ENCODE data around the gene MFN2. TPM values are rescaled to one million over a fixed set of nuclear protein-coding genes. Genes with fewer than 3 reads are reported as not detected.

The MFN2 gene
- total and polyA plus RNA-seq, 9 of the 15 experiments (the other 6 are each of a cell fraction or from before 2014, with no cell fraction given), result 10.5 to 158 (median 87.1) TPM

DNA sequence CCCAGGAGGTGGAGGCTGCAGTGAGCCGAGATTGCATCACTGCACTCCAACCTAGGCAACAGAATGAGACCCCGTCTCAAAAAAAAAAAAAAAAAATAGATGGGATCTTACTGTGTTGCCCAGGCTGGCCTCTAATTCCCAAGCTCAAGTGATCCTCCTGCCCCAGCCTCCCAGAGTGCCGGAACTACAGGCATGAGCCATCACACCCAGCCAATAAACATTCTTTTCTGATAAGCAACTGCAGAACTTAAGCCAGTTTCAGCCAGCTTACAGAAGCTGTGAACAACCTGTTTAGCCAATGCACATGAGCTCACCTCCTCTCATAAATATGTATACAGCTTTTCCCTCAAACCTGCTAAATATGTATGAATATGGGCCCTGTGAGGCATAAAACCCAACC, 35.9 kb downstream of the MFN2 start (continued):
- TF ChIP-seq POU5F1 (IDR thresholded peaks at IDR 0.05; ENCODE audit: borderline replicate concordance, low read depth, low read length, partially characterized antibody) (no peak), XRCC4 (IDR thresholded peaks at IDR 0.05; ENCODE audit: extremely low read depth, insufficient read depth, insufficient read length) (no peak)
- TF ChIP-seq, protein P1, sequence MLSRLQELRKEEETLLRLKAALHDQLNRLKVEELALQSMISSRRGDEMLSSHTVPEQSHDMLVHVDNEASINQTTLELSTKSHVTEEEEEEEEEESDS (CRISPR knock-in tag; IDR thresholded peaks at IDR 0.05), result no peak

DNA sequence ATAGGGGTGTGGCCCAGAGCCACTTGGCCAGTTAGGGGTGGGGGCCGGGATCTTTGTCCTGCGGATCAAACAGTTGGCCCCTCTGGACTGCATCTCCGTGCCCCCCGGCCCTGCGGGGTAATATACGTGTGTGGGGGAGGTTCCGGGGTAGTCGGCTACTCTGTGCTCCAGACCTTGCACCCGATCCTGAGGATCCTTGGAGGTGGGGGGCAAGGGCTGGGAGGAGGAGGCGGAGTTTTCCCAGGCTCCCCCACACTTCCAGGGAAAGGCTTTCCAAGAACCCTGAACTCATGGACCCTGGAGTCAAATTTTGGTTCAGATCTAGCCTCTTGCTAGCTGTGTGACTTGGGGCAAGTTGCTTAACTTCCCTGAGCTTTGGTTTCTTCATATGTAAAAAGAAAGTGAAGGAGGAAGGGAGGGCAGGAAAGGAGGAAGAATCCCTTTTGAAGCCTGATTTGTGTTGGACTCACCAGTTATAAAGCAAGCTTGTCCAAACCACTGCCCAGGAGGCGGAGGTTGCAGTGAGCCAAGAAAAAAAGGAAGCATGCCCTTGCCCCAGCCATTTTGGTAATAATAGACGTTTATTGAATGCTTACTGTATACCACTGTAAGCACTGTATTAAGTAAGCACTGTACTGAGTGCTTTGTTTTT, 39.7 kb downstream of the MFN2 start:
- no peaks in the 10 kb centered on the region for H3K9me3 ChIP-seq (replicated peaks; ENCODE audit: control insufficient read depth, insufficient read depth, low read depth, low read length)
- H3K27me3 ChIP-seq (ENCODE audit: control insufficient read depth in 2 of 2, insufficient read depth in 2 of 2, low read length in 2 of 2), result no peaks in the 10 kb centered on the region
- H3K9ac ChIP-seq (ENCODE audit: insufficient read depth in 1 of 2, low read depth in 2 of 2, low read length in 2 of 2), result peak overlapping the region; percentile 84 to 96
- 5% methylated on average over 12 of the region's 12 CpGs for WGBS (ENCODE audit: insufficient coverage, low coverage, missing lambda C conversion rate)
- CTCF ChIA-PET (ENCODE audit: low intra/inter-chr PET ratio), result no interaction called here
- H2AFZ ChIP-seq (ENCODE audit: low read depth, low read length), result peak overlapping the region; percentile 84
- H3K36me3 ChIP-seq (ENCODE audit: control insufficient read depth, insufficient read depth, low read length), result peaks cover 32% of the 10 kb centered on the region
- H3K4me3 ChIP-seq, result peak overlapping the region; percentile 69
- H3K27ac ChIP-seq (ENCODE audit: extremely low read depth, low read depth, low read length), result peak overlapping the region; percentile 75
- peak; percentile 79 for FAIRE-seq
- peak; percentile 11; the same call in 2 of the 3 replicates for ATAC-seq
- in situ Hi-C loops (cut with MboI) (no loop called here), intact Hi-C loops (cut with micrococcal nuclease) (loop anchor here (2.0 to 5.0 kb wide), 4 partner anchors 15 to 113 kb away; partner anchors contain the start of gene PLOD1)
- H3K4me2 ChIP-seq (ENCODE audit: insufficient read depth, low read length), result peak overlapping the region; percentile 92
- DNase-seq (ENCODE audit: extremely low read depth in 1 of 4, low spot score in 3 of 4), result peak in 3 of 4 experiments; percentile 54 to 73 (median 69)
- peaks cover 14 to 46% of the 10 kb centered on the region in 2 experiments for H3K4me1 ChIP-seq (replicated peaks in 1 of 2; ENCODE audit: control insufficient read depth in 2 of 2, insufficient read depth in 2 of 2, low read length in 2 of 2)
- no peaks in the 10 kb centered on the region for H3K9me1 ChIP-seq (ENCODE audit: control insufficient read depth, insufficient read depth, low read length)
- no TSS peak for BruUV-seq (replicated peaks)
- peaks cover 34% of the 10 kb centered on the region for H3K79me2 ChIP-seq (ENCODE audit: control insufficient read depth, insufficient read depth, low read length)
- POLR2A ChIA-PET, result interaction anchor here (0.6 to 3.0 kb wide), 11 partner anchors 9 to 441 kb away, joined by 3 to 60 read pairs (median 7); no protein-coding TSS in a partner anchor
- H4K20me1 ChIP-seq (replicated peaks; ENCODE audit: control insufficient read depth, insufficient read depth, low read length), result no peaks in the 10 kb centered on the region
- no peak for TF ChIP-seq ZNF143 (CRISPR knock-in tag; IDR thresholded peaks at IDR 0.05)
- TF ChIP-seq, protein P2, sequence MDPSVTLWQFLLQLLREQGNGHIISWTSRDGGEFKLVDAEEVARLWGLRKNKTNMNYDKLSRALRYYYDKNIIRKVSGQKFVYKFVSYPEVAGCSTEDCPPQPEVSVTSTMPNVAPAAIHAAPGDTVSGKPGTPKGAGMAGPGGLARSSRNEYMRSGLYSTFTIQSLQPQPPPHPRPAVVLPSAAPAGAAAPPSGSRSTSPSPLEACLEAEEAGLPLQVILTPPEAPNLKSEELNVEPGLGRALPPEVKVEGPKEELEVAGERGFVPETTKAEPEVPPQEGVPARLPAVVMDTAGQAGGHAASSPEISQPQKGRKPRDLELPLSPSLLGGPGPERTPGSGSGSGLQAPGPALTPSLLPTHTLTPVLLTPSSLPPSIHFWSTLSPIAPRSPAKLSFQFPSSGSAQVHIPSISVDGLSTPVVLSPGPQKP (CRISPR knock-in tag; IDR thresholded peaks at IDR 0.05), result no peak
- peak; percentile 79 for TF ChIP-seq HDAC2 (IDR thresholded peaks at IDR 0.05)
- no peak for TF ChIP-seq YBX1 (IDR thresholded peaks at IDR 0.05)
- peak; percentile 6; the same call in 1 of the 2 replicates for TF ChIP-seq ETV5 (CRISPR knock-in tag; IDR thresholded peaks at IDR 0.05; ENCODE audit: low read depth)
- TF ChIP-seq, protein P3, sequence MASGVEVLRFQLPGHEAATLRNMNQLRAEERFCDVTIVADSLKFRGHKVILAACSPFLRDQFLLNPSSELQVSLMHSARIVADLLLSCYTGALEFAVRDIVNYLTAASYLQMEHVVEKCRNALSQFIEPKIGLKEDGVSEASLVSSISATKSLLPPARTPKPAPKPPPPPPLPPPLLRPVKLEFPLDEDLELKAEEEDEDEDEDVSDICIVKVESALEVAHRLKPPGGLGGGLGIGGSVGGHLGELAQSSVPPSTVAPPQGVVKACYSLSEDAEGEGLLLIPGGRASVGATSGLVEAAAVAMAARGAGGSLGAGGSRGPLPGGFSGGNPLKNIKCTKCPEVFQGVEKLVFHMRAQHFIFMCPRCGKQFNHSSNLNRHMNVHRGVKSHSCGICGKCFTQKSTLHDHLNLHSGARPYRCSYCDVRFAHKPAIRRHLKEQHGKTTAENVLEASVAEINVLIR (CRISPR knock-in tag; IDR thresholded peaks at IDR 0.05), result no peak
- peak; percentile 65; the same call in 1 of the 2 replicates for TF ChIP-seq HDAC8 (tag; IDR thresholded peaks at IDR 0.05)
- peak; percentile 37; the same call in 1 of the 2 replicates for TF ChIP-seq NR2C1 (IDR thresholded peaks at IDR 0.05)
- TF ChIP-seq NR2C1 (tag; IDR thresholded peaks at IDR 0.05), result no peak
- no peak for TF ChIP-seq PURB (CRISPR knock-in tag; IDR thresholded peaks at IDR 0.05; ENCODE audit: low read depth)
- no peak for TF ChIP-seq CHCHD3 (CRISPR knock-in tag; IDR thresholded peaks at IDR 0.05)
- TF ChIP-seq, protein P4, sequence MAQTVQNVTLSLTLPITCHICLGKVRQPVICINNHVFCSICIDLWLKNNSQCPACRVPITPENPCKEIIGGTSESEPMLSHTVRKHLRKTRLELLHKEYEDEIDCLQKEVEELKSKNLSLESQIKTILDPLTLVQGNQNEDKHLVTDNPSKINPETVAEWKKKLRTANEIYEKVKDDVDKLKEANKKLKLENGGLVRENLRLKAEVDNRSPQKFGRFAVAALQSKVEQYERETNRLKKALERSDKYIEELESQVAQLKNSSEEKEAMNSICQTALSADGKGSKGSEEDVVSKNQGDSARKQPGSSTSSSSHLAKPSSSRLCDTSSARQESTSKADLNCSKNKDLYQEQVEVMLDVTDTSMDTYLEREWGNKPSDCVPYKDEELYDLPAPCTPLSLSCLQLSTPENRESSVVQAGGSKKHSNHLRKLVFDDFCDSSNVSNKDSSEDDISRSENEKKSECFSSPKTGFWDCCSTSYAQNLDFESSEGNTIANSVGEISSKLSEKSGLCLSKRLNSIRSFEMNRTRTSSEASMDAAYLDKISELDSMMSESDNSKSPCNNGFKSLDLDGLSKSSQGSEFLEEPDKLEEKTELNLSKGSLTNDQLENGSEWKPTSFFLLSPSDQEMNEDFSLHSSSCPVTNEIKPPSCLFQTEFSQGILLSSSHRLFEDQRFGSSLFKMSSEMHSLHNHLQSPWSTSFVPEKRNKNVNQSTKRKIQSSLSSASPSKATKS (CRISPR knock-in tag; IDR thresholded peaks at IDR 0.05), result 0 out of 2 replicates have a peak, but pooled peaks have one; percentile 7
- TF ChIP-seq ZNF41 (CRISPR knock-in tag; conservative IDR thresholded peaks at IDR 0.05), result no peak
- no peak for TF ChIP-seq ZZZ3 (IDR thresholded peaks at IDR 0.05)
